ENCODE measurements around the gene TGFBR3L. TPM values are rescaled to one million over a fixed set of nuclear protein-coding genes. Genes with fewer than 3 reads are reported as not detected.
A peak's percentile ranks its signal among the peaks of the same experiment; 100 is the strongest.

The TGFBR3L gene
- total RNA-seq, 4 donors from 2014 or later = not detected

DNA sequence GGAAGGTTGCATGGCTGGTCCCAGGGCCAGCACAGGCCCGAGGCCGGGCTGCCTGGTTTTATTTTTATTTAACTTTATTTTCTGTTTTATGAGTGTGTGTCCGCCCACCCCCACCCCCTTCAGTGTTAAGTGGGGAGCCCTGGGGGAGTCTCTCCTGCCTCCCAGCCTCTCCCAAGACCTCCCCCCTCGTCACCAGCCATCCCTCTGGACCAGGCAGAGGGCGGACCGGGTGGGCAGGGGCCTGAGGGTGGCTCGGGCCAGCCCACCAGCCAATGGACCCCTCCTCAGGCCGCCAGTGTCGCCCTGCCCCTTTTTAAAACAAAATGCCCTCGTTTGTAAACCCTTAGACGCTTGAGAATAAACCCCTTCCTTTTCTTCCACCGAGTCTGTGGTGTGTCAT lies 531 bp upstream of the TGFBR3L start:
- intact Hi-C loops (cut with DNase I) = no loop called here
- DNase-seq = no peak

GRCh38 chr19:7915250-7916102 lies 846 bp downstream of the TGFBR3L start:
- Histone ChIP-seq H3K27me3 (peaks cover 4% of the 10 kb centered on the region), H3K36me3 (peaks cover 25 to 26% of the 10 kb centered on the region in 2 donors), H3K4me1 (peaks cover 0 to 33% of the 10 kb centered on the region in 2 donors), H3K9me3 (no peaks in the 10 kb centered on the region), H3K4me3 (replicated peaks in 1 of 3) (no peak overlapping the region), H3K27ac (no peak overlapping the region)
- TF ChIP-seq POLR2A (IDR thresholded peaks at IDR 0.05) (no peak), CTCF (IDR thresholded peaks at IDR 0.05) (no peak)
- intact Hi-C loops (cut with DNase I) = no loop called here
- 43 to 61% methylated on average over 13 to 23 of the region's 24 CpGs for WGBS, 2 donors
- DNase-seq = no peak

More for the DNA sequence above, 531 bp upstream of the TGFBR3L start:
- Histone ChIP-seq H3K4me3 (replicated peaks in 1 of 3) (no peak overlapping the region), H3K27ac (no peak overlapping the region), H3K9me3 (no peaks in the 10 kb centered on the region), H3K27me3 (peaks cover 4% of the 10 kb centered on the region), H3K4me1 (peaks cover 0 to 26% of the 10 kb centered on the region in 2 donors), H3K36me3 (peaks cover 35 to 37% of the 10 kb centered on the region in 2 donors)
- WGBS, 2 donors = 65 to 75% methylated on average over 12 of the region's 12 CpGs
- TF ChIP-seq POLR2A (IDR thresholded peaks at IDR 0.05) (no peak), CTCF (IDR thresholded peaks at IDR 0.05) (no peak)

GRCh38 chr19:7916103-7916954 lies 1.7 kb downstream of the TGFBR3L start:
- WGBS, 2 donors = 3 to 4% methylated on average over 10 to 12 of the region's 104 CpGs
- intact Hi-C loops (cut with DNase I) = no loop called here
- no peak for DNase-seq
- Histone ChIP-seq H3K4me3 (replicated peaks in 1 of 3) (peak overlapping the region in 1 of 3 donors; percentile 6), H3K36me3 (peaks cover 17 to 18% of the 10 kb centered on the region in 2 donors), H3K27me3 (peaks cover 4% of the 10 kb centered on the region), H3K4me1 (peaks cover 5 to 38% of the 10 kb centered on the region in 2 donors), H3K9me3 (no peaks in the 10 kb centered on the region), H3K27ac (no peak overlapping the region)
- TF ChIP-seq POLR2A (IDR thresholded peaks at IDR 0.05) = no peak
- TF ChIP-seq CTCF (IDR thresholded peaks at IDR 0.05) = no peak

DNA sequence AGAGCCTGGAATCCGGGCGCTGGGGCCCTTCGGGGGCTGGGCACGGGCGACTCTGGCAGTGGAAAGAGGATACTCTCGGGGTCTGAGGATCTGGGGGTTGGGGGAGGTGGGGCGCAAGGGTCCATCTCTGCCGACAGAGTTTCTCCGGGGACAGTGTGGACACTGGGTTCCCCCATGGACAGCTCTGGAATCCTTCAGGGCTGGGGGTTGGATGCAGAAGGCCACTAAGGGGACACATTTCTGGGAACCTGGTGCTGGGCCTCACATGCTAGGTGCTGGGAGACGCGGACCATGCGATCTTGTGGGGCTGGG lies 2.3 kb downstream of the TGFBR3L start:
- Histone ChIP-seq H3K4me3 (replicated peaks in 1 of 3) (no peak overlapping the region), H3K9me3 (no peaks in the 10 kb centered on the region), H3K4me1 (peaks cover 9 to 43% of the 10 kb centered on the region in 2 donors), H3K36me3 (peaks cover 11 to 12% of the 10 kb centered on the region in 2 donors), H3K27ac (no peak overlapping the region), H3K27me3 (peaks cover 4% of the 10 kb centered on the region)
- TF ChIP-seq POLR2A (IDR thresholded peaks at IDR 0.05) = no peak
- no peak for TF ChIP-seq CTCF (IDR thresholded peaks at IDR 0.05)
- DNase-seq = no peak
- intact Hi-C loops (cut with DNase I) = no loop called here
- WGBS, 2 donors = 4 to 11% methylated on average over 6 to 9 of the region's 12 CpGs
